RWPE1 (cell line): Measurements from ENCODE around the gene KLK13.

Experiments used
- CTCF ChIA-PET: fragments of 350-600 bp; sonication (Branson Sonifier 250); formaldehyde crosslinking; extraction: SDS; loops from one replicate; lab custom pipeline; 2021; lab: Yijun Ruan, JAX
- POLR2A ChIA-PET: fragments of 400-600 bp; formaldehyde crosslinking; extraction: SDS; loops from one replicate; lab custom pipeline; 2020; ENCODE audit warnings: antibody characterized with exemption; ENCODE audit not compliant: low non-redundant PET; lab: Yijun Ruan, JAX
- DNase-seq: peaks from one replicate; pipeline ENCODE4 v3.0.0; 2012; ENCODE audit warnings: low spot score
- H3K27ac ChIP-seq: fragments of 450-650 bp; 2 replicates; pipeline ENCODE4 v1.5.1; 2017
- TF ChIP-seq, protein P1 (sequence below): fragments of 450-650 bp; conservative IDR thresholded peaks from 2 replicates; pipeline ENCODE4 v1.5.1; 2017; ENCODE audit warnings: low read depth, mild to moderate bottlenecking

The KLK13 gene

GRCh38 chr19:51022526-51022925 is 42.4 kb downstream of the KLK13 start:
- TF ChIP-seq, protein P1, sequence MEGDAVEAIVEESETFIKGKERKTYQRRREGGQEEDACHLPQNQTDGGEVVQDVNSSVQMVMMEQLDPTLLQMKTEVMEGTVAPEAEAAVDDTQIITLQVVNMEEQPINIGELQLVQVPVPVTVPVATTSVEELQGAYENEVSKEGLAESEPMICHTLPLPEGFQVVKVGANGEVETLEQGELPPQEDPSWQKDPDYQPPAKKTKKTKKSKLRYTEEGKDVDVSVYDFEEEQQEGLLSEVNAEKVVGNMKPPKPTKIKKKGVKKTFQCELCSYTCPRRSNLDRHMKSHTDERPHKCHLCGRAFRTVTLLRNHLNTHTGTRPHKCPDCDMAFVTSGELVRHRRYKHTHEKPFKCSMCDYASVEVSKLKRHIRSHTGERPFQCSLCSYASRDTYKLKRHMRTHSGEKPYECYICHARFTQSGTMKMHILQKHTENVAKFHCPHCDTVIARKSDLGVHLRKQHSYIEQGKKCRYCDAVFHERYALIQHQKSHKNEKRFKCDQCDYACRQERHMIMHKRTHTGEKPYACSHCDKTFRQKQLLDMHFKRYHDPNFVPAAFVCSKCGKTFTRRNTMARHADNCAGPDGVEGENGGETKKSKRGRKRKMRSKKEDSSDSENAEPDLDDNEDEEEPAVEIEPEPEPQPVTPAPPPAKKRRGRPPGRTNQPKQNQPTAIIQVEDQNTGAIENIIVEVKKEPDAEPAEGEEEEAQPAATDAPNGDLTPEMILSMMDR = no peak
- POLR2A ChIA-PET = interaction anchor here (0.6 kb wide), 1 partner anchor 231 kb away, joined by 4 read pairs; no protein-coding TSS in a partner anchor
- CTCF ChIA-PET = interaction anchor here (0.6 to 1.5 kb wide), 5 partner anchors 72 to 1030 kb away, joined by 3 to 7 read pairs (median 4); no protein-coding TSS in a partner anchor

DNA sequence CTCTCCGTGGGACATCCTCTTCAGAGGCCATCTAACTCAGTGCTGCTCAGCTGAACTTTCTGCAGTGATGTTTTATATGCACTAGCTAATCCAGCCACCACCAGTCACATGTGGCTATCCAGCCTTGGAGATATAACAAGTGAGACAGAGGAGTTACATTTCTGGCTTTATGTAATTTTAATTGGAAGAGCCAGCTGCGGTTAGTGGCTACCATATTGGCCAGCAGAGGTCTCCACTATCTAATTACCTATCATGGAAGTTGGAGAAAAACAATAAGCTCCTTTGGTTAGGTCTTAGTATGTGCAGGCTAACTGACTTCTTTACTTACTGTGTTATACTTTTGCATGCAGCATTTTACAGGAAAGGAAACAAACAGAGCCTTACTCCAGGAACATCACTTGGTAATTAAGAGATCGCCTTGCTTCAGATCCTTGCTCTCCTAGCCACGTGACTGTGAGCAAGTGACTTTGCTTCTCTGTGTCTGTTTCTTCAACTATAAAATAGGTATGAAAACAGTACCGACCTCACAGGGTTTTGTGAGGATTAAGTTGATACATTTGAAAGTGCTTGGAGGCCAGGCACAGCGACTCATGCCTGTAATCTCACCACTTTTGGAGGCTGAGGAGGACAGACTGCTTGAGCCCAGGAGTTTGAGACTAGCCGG is 43.8 kb downstream of the KLK13 start:
- ChIA-PET POLR2A (interaction anchor here (0.8 kb wide), 1 partner anchor 71 kb away, joined by 9 read pairs; no protein-coding TSS in a partner anchor), CTCF (interaction anchor here (0.5 to 5.9 kb wide), 16 partner anchors 14 to 285 kb away, joined by 3 to 64 read pairs (median 4); partner anchors contain the start of gene KLK12)
- TF ChIP-seq, protein P1 = peak; percentile 83
- DNase-seq = peak; percentile 44
- no peak overlapping the region for H3K27ac ChIP-seq

More at GRCh38 chr19:51022526-51022925, 42.4 kb downstream of the KLK13 start:
- no peak overlapping the region for H3K27ac ChIP-seq
- no peak for DNase-seq

DNA sequence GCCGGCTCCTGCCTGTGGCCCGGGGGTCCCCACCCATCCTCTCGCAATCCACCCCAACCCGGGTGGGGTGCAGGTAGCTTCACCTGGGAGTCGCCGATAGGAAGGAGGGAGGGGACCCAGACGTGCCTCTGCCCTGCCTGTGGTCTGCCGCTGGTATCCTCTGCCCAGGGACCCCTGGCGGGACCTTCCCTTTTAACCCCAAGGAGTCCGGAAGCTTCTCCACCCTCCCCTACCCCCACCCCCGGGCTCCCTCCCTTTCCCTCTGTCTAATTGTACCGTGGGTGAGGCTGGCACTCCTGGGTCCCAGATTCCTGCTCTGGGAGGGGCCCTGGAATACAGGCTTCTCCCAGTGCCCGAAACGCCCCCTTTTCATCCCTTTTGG is 45.4 kb downstream of the KLK13 start, which contains the start of gene KLK10:
TSS of gene KLK10 (minus strand) at position 166 of the 382 bp plus-strand sequence. CDS start 579 bp downstream, outside the sequence.
- H3K27ac ChIP-seq = no peak within 1 kb of the TSS
- TF ChIP-seq, protein P1 = no peak
- POLR2A ChIA-PET = interaction anchor here (0.7 kb wide), 2 partner anchors 24 to 77 kb away, joined by 4 read pairs; no protein-coding TSS in a partner anchor
- CTCF ChIA-PET = interaction anchor here (0.8 to 5.9 kb wide), 3 partner anchors 76 to 227 kb away, joined by 4 to 64 read pairs (median 11); no protein-coding TSS in a partner anchor
- no peak for DNase-seq

GRCh38 chr19:51018745-51019543 is 45.9 kb downstream of the KLK13 start:
- peak; percentile 42 for DNase-seq
- ChIA-PET POLR2A (interaction anchor here (0.7 kb wide), 2 partner anchors 24 to 78 kb away, joined by 4 read pairs; no protein-coding TSS in a partner anchor), CTCF (interaction anchor here (0.6 to 5.9 kb wide), 5 partner anchors 76 to 226 kb away, joined by 3 to 64 read pairs (median 5); no protein-coding TSS in a partner anchor)
- TF ChIP-seq, protein P1 = no peak
- no peak overlapping the region for H3K27ac ChIP-seq

DNA sequence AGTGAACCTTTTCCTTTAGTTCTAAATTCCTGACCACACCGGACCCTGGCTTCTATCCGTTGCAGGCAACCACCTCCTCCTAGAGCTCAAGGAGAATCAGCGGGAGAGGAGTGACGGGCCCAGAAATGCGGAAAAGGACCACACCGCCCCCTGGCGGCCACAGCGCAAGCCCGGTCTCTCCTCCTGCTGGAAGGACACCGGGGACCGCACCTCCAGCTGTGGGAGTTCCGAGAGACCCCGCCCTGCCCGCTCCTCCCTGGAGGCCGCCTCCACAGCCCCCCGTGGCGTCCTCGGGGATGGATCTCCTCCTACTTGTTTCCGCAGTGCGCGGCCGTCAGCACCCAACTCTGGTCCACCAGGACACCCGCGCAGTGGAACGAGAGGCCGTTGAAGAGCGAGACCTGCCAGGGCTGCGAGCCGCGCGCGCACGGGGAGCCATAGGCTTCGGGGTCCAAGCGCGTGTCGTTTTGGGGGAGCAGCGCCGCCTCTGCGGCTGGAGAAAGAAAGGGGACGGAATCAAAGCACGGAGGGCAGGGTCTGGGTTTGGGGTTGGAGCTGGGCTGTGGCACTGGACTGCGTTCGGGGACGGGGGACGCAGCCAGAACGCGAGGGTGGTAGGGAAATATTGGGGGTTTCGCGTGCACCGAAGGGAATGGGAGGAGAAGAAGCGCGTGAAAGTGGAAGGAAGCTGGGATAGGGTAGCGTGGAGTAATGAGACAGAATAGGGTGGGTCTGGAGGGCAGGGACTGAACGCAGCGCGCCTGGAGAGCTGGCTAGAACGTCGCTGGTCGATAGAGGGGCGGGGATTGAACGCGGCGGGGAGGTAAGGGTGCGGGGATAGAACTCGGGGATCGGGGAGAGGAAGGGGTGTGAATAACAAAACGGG is 47.9 kb downstream of the KLK13 start:
- DNase-seq = peak; percentile 90
- CTCF ChIA-PET = interaction anchor here (0.6 to 5.9 kb wide), 29 partner anchors 9 to 1202 kb away, joined by 3 to 64 read pairs (median 4); partner anchors contain the start of genes ACP4, KLK11 and KLK8
- no peak overlapping the region for H3K27ac ChIP-seq
- TF ChIP-seq, protein P1 = peak; percentile 82
- POLR2A ChIA-PET = interaction anchor here (0.9 to 1.0 kb wide), 2 partner anchors 16 to 84 kb away, joined by 3 read pairs; partner anchors contain the start of gene KLK8
